ENCODE data around the gene EIF6.

Gene EIF6

DNA sequence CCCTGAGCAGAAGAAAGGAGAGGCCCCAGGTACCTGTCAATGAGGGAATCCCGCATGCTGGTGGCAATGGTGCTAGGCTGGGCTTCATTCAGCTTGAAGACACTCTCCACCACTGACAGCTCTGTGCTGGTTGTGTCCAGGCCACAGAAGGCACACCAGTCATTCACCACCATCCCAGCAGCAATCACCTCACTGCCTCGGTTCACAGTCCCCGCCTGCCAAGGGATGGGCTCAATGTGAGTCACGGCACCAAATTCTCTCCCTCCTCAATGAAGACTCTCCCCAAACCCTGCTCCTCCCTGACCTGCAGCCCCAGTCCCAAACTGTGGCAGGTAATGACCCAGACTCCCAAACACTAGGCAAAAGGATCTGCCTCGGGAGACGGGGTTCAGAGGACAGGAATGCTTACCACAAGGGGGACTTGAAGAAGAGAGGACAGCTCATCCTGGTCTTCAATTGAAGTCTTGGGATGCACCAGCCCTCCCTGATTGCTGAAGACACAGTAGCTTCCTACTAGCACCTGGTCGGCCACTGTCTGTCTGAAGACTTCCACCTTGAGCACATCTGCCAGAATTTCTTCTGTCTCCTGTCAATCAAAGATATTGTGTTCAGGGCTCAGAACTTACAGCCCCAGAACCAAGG, 4.9 kb downstream of the EIF6 start:
- Histone ChIP-seq H3K4me3 (ENCODE audit: low read length) (no peak overlapping the region), H3K36me3 (ENCODE audit: insufficient read depth, low read depth, low read length) (peaks cover 63% of the 10 kb centered on the region), H3K9me3 (ENCODE audit: insufficient read depth, low read depth, low read length) (no peaks in the 10 kb centered on the region), H3K9ac (ENCODE audit: low read depth, low read length) (no peak overlapping the region), H3K4me1 (ENCODE audit: insufficient read depth, low read length) (peaks cover 9% of the 10 kb centered on the region; the same call in 1 of the 2 replicates), H3K27me3 (ENCODE audit: insufficient read depth, low read length) (no peaks in the 10 kb centered on the region), H3K27ac (ENCODE audit: low read length) (no peak overlapping the region)

- Histone ChIP-seq H3K36me3 (ENCODE audit: insufficient read depth, low read depth, low read length) (peaks cover 63% of the 10 kb centered on the region), H3K4me1 (ENCODE audit: insufficient read depth, low read length) (peaks cover 9% of the 10 kb centered on the region; the same call in 1 of the 2 replicates), H3K4me3 (ENCODE audit: low read length) (no peak overlapping the region), H3K9ac (ENCODE audit: low read depth, low read length) (no peak overlapping the region), H3K9me3 (ENCODE audit: insufficient read depth, low read depth, low read length) (no peaks in the 10 kb centered on the region), H3K27me3 (ENCODE audit: insufficient read depth, low read length) (no peaks in the 10 kb centered on the region), H3K27ac (ENCODE audit: low read length) (no peak overlapping the region)
Measured at GRCh38 chr20:35279040-35279439, 5.5 kb downstream of the EIF6 start.

GRCh38 chr20:35277531-35278395, 6.8 kb downstream of the EIF6 start, which contains the start of gene MMP24OS:
TSS of gene MMP24OS (minus strand) at chr20:35278122. CDS start at chr20:35277929, 193 bp downstream.
- no peaks in the 10 kb centered on the region for H3K27me3 ChIP-seq (ENCODE audit: insufficient read depth, low read length)
- H3K4me3 ChIP-seq (ENCODE audit: low read length): peak within 1 kb of the TSS; percentile 89
- H3K4me1 ChIP-seq (ENCODE audit: insufficient read depth, low read length): peaks cover 4% of the 10 kb centered on the region; the same call in 1 of the 2 replicates
- H3K36me3 ChIP-seq (ENCODE audit: insufficient read depth, low read depth, low read length): peaks cover 55% of the 10 kb centered on the region
- peak within 1 kb of the TSS; percentile 76 for H3K27ac ChIP-seq (ENCODE audit: low read length)
- no peaks in the 10 kb centered on the region for H3K9me3 ChIP-seq (ENCODE audit: insufficient read depth, low read depth, low read length)
- H3K9ac ChIP-seq (ENCODE audit: low read depth, low read length): peak within 1 kb of the TSS; percentile 90

DNA sequence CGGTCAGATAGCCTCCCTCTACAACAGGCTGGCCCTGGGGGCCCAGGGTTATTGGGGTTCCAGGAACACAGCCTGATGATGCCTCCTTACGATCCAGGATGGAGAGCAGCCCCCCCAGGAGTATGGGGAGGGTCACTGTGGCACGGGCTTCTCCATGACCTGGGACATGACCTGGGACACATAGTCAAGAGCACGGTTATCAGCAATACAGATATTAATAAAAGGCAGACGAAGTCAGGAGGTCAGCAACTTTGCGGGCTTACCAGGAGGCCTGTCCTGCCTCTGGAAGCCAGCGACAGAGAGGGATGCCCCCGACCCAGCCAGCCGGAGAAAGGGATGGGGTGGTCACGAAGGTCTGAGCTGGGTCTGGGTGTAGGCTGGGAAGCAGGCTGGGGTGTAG, 7.4 kb downstream of the EIF6 start:
- Histone ChIP-seq H3K9me3 (ENCODE audit: insufficient read depth, low read depth, low read length) (no peaks in the 10 kb centered on the region), H3K4me1 (ENCODE audit: insufficient read depth, low read length) (peaks cover 4% of the 10 kb centered on the region; the same call in 1 of the 2 replicates), H3K9ac (ENCODE audit: low read depth, low read length) (peak overlapping the region; percentile 90), H3K36me3 (ENCODE audit: insufficient read depth, low read depth, low read length) (peaks cover 49% of the 10 kb centered on the region), H3K4me3 (ENCODE audit: low read length) (peak overlapping the region; percentile 89), H3K27me3 (ENCODE audit: insufficient read depth, low read length) (no peaks in the 10 kb centered on the region), H3K27ac (ENCODE audit: low read length) (peak overlapping the region; percentile 76)

DNA sequence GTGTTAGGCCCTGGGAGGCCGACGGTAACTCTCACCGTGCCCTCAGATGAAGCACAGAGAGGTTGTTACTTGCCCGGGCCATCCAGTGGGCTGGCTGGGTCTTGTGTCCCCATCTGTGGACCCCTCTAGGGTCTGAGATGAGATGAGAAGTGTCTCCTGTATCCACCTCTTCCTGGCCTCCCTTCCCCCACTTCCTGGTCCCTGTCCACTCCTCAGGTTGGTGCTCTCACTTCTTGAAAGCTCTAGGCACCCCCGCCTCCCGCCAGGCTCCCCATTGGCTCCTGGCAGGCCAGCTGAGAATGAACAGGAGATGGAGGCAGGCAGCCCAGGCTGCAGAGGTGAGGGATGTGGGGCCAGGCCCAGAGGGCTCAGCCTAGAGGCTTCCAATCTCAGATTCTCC, 8.2 kb downstream of the EIF6 start:
- peak overlapping the region; percentile 90; the same call in 1 of the 2 replicates for H3K9ac ChIP-seq (ENCODE audit: low read depth, low read length)
- no peaks in the 10 kb centered on the region for H3K9me3 ChIP-seq (ENCODE audit: insufficient read depth, low read depth, low read length)
- peaks cover 4% of the 10 kb centered on the region; the same call in 1 of the 2 replicates for H3K4me1 ChIP-seq (ENCODE audit: insufficient read depth, low read length)
- peaks cover 42% of the 10 kb centered on the region for H3K36me3 ChIP-seq (ENCODE audit: insufficient read depth, low read depth, low read length)
- H3K27me3 ChIP-seq (ENCODE audit: insufficient read depth, low read length): no peaks in the 10 kb centered on the region
- H3K4me3 ChIP-seq (ENCODE audit: low read length): peak overlapping the region; percentile 89; the same call in 1 of the 2 replicates
- no peak overlapping the region for H3K27ac ChIP-seq (ENCODE audit: low read length)

GRCh38 chr20:35275741-35276251, 8.8 kb downstream of the EIF6 start:
- Histone ChIP-seq H3K36me3 (ENCODE audit: insufficient read depth, low read depth, low read length) (peaks cover 36% of the 10 kb centered on the region), H3K9ac (ENCODE audit: low read depth, low read length) (peak overlapping the region; percentile 21; the same call in 1 of the 2 replicates), H3K4me3 (ENCODE audit: low read length) (no peak overlapping the region)

DNA sequence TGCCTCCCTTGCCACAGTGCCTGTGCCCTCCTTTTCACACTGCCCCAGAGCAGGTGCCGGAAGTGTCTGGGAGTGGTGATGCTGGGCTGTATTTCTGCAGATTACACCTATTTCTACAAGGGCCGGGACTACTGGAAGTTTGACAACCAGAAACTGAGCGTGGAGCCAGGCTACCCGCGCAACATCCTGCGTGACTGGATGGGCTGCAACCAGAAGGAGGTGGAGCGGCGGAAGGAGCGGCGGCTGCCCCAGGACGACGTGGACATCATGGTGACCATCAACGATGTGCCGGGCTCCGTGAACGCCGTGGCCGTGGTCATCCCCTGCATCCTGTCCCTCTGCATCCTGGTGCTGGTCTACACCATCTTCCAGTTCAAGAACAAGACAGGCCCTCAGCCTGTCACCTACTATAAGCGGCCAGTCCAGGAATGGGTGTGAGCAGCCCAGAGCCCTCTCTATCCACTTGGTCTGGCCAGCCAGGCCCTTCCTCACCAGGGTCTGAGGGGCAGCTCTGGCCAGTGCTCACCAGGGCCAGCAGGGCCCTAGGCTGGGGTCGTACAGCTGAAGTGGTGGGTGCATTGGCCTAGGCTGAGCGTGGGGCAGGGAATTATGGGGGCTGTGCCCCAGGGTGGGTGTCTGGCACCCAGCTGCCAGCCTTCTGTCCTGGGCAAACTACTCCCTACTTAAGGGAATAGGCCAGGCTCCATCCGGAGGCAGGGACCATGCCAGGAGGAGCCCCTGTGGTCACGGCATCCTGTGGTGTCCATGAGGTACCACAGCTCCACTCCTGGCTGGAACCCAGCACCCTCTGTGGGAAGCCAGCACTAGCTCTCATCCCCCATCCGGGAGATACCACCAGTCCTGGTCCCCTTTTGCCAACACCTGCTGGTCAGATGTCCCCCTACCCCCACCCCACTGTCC, 10.1 kb downstream of the EIF6 start:
- Histone ChIP-seq H3K27me3 (ENCODE audit: insufficient read depth, low read length) (no peaks in the 10 kb centered on the region), H3K4me1 (ENCODE audit: insufficient read depth, low read length) (peaks cover 6% of the 10 kb centered on the region; the same call in 1 of the 2 replicates), H3K36me3 (ENCODE audit: insufficient read depth, low read depth, low read length) (peaks cover 23% of the 10 kb centered on the region), H3K4me3 (ENCODE audit: low read length) (no peak overlapping the region), H3K9me3 (ENCODE audit: insufficient read depth, low read depth, low read length) (no peaks in the 10 kb centered on the region), H3K27ac (ENCODE audit: low read length) (no peak overlapping the region), H3K9ac (ENCODE audit: low read depth, low read length) (no peak overlapping the region)

More at GRCh38 chr20:35275741-35276251, 8.8 kb downstream of the EIF6 start:
- Histone ChIP-seq H3K4me1 (ENCODE audit: insufficient read depth, low read length) (peaks cover 4% of the 10 kb centered on the region; the same call in 1 of the 2 replicates), H3K27ac (ENCODE audit: low read length) (no peak overlapping the region), H3K9me3 (ENCODE audit: insufficient read depth, low read depth, low read length) (no peaks in the 10 kb centered on the region), H3K27me3 (ENCODE audit: insufficient read depth, low read length) (no peaks in the 10 kb centered on the region)

- peaks cover 15% of the 10 kb centered on the region for H3K36me3 ChIP-seq (ENCODE audit: insufficient read depth, low read depth, low read length)
- no peaks in the 10 kb centered on the region for H3K9me3 ChIP-seq (ENCODE audit: insufficient read depth, low read depth, low read length)
- H3K27me3 ChIP-seq (ENCODE audit: insufficient read depth, low read length): no peaks in the 10 kb centered on the region
- H3K9ac ChIP-seq (ENCODE audit: low read depth, low read length): no peak overlapping the region
- H3K4me1 ChIP-seq (ENCODE audit: insufficient read depth, low read length): peaks cover 7% of the 10 kb centered on the region; the same call in 1 of the 2 replicates
- no peak overlapping the region for H3K27ac ChIP-seq (ENCODE audit: low read length)
- H3K4me3 ChIP-seq (ENCODE audit: low read length): no peak overlapping the region
Measured at GRCh38 chr20:35273449-35274171, 11.0 kb downstream of the EIF6 start.

GRCh38 chr20:35271904-35272303, 12.7 kb downstream of the EIF6 start:
- Histone ChIP-seq H3K9ac (ENCODE audit: low read depth, low read length) (no peak overlapping the region), H3K9me3 (ENCODE audit: insufficient read depth, low read depth, low read length) (no peaks in the 10 kb centered on the region), H3K27me3 (ENCODE audit: insufficient read depth, low read length) (no peaks in the 10 kb centered on the region), H3K4me3 (ENCODE audit: low read length) (no peak overlapping the region), H3K27ac (ENCODE audit: low read length) (no peak overlapping the region), H3K36me3 (ENCODE audit: insufficient read depth, low read depth, low read length) (peaks cover 10% of the 10 kb centered on the region), H3K4me1 (ENCODE audit: insufficient read depth, low read length) (peaks cover 7% of the 10 kb centered on the region; the same call in 1 of the 2 replicates)

DNA sequence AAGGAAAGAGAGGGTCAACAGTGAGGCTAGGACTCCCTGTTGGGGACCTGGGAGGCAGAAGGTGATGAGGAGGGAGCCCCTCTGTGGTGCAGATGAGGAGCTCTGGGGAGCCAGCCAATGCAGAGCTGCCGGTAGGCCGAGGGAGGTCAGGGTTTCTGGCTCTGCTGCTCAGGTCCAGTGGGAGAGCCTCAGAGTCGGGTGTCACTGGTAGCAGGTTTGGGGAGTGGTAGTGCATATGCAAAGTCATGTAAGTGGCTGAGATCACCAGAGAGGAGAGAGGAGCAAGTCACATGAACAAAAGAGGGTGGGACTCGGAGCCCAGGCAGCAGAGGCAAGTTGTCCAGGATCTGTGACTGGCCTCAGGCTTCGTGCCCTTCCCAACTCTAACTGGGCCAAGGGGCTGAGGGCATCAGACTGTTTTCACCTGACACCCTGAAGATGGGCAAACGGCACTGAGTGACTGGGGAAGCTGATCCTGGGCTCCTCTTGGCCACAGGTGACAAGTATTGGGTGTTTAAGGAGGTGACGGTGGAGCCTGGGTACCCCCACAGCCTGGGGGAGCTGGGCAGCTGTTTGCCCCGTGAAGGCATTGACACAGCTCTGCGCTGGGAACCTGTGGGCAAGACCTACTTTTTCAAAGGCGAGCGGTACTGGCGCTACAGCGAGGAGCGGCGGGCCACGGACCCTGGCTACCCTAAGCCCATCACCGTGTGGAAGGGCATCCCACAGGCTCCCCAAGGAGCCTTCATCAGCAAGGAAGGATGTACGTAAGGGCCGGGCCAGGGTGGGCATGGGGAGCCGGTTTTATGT, 13.3 kb downstream of the EIF6 start:
- Histone ChIP-seq H3K4me1 (ENCODE audit: insufficient read depth, low read length) (peaks cover 6% of the 10 kb centered on the region; the same call in 1 of the 2 replicates), H3K9ac (ENCODE audit: low read depth, low read length) (no peak overlapping the region; the same call in 1 of the 2 replicates), H3K36me3 (ENCODE audit: insufficient read depth, low read depth, low read length) (peaks cover 5% of the 10 kb centered on the region), H3K27ac (ENCODE audit: low read length) (no peak overlapping the region), H3K27me3 (ENCODE audit: insufficient read depth, low read length) (no peaks in the 10 kb centered on the region), H3K4me3 (ENCODE audit: low read length) (no peak overlapping the region), H3K9me3 (ENCODE audit: insufficient read depth, low read depth, low read length) (no peaks in the 10 kb centered on the region)
